Measurements from ENCODE around the gene KAT2A.

- TF ChIP-seq CTCF (IDR thresholded peaks at IDR 0.05 in 8 of 11, conservative IDR thresholded peaks at IDR 0.05 in 3 of 11), result no peak
- TF ChIP-seq POLR2A (IDR thresholded peaks at IDR 0.05), result no peak
Measured at GRCh38 chr17:42163696-42164407, 42.7 kb upstream of the KAT2A start.

All from spleen (tissue), 7 donors.